Prostate gland (tissue), 2 donors: ENCODE data around the gene DHX8.

Experiments used
- CTCF ChIP-seq, 4 experiments: fragments of 200-600 bp in 2 of 4; fragments of 450-650 bp in 2 of 4; sonication (generic) in 2 of 4; IDR thresholded peaks; 1 replicate in 3 of 4; 2 replicates in 1 of 4; pipeline ENCODE4 v1.5.1; 2016 to 2019; ENCODE audit warnings: antibody characterized with exemption in 4 of 4, mild to moderate bottlenecking in 2 of 4, moderate library complexity in 2 of 4
- POLR2AphosphoS5 ChIP-seq: sonication (generic); formaldehyde crosslinking; IDR thresholded peaks from one replicate; pipeline ENCODE4 v1.6.1; 2017; ENCODE audit warnings: antibody characterized with exemption

- no peak for TF ChIP-seq CTCF (IDR thresholded peaks at IDR 0.05)
- TF ChIP-seq POLR2AphosphoS5, result no peak
Measured at GRCh38 chr17:43549496-43549895, 65.7 kb downstream of the DHX8 start.
